ENCODE data around the gene MCOLN3. TPM values are rescaled to one million over a fixed set of nuclear protein-coding genes. Genes with fewer than 3 reads are reported as not detected.

MCOLN3 gene
- total RNA-seq, 1 experiment from 2014 or later = 0.70 TPM

DNA sequence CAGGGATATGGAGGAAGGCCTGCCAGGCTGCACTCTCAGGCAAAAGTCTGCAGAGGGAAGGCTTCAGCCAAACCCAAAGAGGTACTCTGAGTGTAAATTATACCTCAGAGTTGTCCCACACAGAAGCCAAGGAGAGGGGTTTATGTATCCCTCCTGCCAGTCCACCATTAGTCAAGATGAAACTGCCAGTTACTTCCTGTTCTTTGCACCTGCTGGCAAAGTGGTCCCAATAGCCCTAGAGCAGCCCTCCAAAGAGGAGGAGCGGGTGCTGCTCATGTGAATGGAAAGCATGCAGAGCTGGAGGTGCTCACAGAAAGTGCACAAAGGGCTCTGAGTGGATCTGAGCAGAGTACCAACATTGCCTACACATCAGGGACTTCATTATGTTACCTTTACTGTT, 37.1 kb upstream of the MCOLN3 start:
- Mint-ChIP-seq H3K36me3 (ENCODE audit: insufficient read depth, unreplicated experiment) (peaks cover 5% of the 10 kb centered on the region), H3K27me3 (ENCODE audit: insufficient read depth, unreplicated experiment) (no peaks in the 10 kb centered on the region), H3K4me1 (ENCODE audit: insufficient read depth, unreplicated experiment) (no peaks in the 10 kb centered on the region), H3K4me3 (ENCODE audit: unreplicated experiment) (no peak overlapping the region), H3K9me3 (ENCODE audit: unreplicated experiment) (no peaks in the 10 kb centered on the region), H3K27ac (ENCODE audit: low read depth, unreplicated experiment) (no peak overlapping the region)
- ChIA-PET CTCF (interaction anchor here (1.7 kb wide), 1 partner anchor 24 kb away, joined by 6 read pairs; no protein-coding TSS in a partner anchor), POLR2A (no interaction called here)
- BruUV-seq (replicated peaks) = no TSS peak
- TF ChIP-seq, protein P1, sequence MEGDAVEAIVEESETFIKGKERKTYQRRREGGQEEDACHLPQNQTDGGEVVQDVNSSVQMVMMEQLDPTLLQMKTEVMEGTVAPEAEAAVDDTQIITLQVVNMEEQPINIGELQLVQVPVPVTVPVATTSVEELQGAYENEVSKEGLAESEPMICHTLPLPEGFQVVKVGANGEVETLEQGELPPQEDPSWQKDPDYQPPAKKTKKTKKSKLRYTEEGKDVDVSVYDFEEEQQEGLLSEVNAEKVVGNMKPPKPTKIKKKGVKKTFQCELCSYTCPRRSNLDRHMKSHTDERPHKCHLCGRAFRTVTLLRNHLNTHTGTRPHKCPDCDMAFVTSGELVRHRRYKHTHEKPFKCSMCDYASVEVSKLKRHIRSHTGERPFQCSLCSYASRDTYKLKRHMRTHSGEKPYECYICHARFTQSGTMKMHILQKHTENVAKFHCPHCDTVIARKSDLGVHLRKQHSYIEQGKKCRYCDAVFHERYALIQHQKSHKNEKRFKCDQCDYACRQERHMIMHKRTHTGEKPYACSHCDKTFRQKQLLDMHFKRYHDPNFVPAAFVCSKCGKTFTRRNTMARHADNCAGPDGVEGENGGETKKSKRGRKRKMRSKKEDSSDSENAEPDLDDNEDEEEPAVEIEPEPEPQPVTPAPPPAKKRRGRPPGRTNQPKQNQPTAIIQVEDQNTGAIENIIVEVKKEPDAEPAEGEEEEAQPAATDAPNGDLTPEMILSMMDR (IDR thresholded peaks at IDR 0.05; ENCODE audit: unreplicated experiment) = no peak
- DNase-seq (ENCODE audit: unreplicated experiment) = no peak
- intact Hi-C loops (cut with micrococcal nuclease) = no loop called here

DNA sequence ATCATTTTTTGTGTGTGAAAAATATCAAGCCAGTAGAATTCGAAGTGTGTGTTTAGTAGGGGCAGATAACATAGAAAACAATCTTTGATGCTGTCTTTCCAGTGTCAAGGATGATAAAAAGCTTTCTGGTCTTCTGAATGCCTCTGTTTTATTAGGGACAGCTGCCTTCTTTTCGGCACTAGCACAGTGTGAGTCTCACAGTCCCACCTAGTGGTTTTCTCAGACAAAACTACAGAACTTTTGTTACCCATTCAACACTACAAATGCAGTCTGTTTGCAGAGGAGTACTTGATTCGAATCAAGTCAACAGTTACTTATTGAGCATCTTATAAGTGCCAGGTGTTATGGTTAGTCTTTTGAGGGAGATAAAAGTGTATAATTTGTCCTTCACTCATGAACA, 30.6 kb upstream of the MCOLN3 start:
- Mint-ChIP-seq H3K27ac (ENCODE audit: low read depth, unreplicated experiment) (no peak overlapping the region), H3K4me1 (ENCODE audit: insufficient read depth, unreplicated experiment) (no peaks in the 10 kb centered on the region), H3K36me3 (ENCODE audit: insufficient read depth, unreplicated experiment) (peaks cover 5% of the 10 kb centered on the region), H3K9me3 (ENCODE audit: unreplicated experiment) (peaks cover 9% of the 10 kb centered on the region), H3K4me3 (ENCODE audit: unreplicated experiment) (no peak overlapping the region), H3K27me3 (ENCODE audit: insufficient read depth, unreplicated experiment) (no peaks in the 10 kb centered on the region)
- DNase-seq (ENCODE audit: unreplicated experiment) = peak; percentile 25
- ChIA-PET POLR2A (no interaction called here), CTCF (interaction anchor here (1.3 to 1.4 kb wide), 2 partner anchors 31 to 176 kb away, joined by 3 to 4 read pairs; no protein-coding TSS in a partner anchor)
- BruUV-seq (replicated peaks) = no TSS peak
- TF ChIP-seq, protein P1 (IDR thresholded peaks at IDR 0.05; ENCODE audit: unreplicated experiment) = no peak
- intact Hi-C loops (cut with micrococcal nuclease) = loop anchor here (2.0 kb wide), 1 partner anchor 134 kb away; no protein-coding TSS in a partner anchor

DNA sequence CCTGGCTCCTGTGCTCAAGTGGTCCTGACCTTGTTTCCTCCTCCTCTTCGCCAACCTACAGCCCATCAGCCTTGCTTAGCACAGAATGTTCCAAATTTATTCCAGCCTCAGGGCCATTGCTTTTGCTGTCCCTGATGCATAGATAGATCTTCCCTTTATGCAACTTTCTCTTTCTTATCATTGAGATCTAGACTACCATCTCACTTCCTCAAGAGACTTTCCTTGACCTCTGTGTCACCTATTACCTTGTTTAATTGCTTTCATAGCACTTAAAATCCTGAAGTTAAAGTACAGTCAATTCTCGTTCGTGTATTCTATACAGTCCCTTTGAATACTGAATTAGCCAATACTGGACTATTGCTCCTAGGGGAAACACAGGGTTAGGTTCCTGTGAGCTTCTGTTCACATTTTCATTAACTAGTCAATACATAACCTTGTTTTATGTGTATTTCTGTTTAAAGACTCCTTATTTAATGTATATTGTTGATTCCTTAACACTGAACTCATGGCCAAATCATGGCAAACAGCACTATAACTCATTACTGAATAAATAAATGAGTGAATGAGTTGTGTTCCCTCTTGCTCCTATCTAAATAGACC, 26.2 kb upstream of the MCOLN3 start:
- POLR2A ChIA-PET = interaction anchor here (1.7 kb wide), 1 partner anchor 185 kb away, joined by 6 read pairs; the partner anchor contains the start of gene C1orf52
- CTCF ChIA-PET = no interaction called here
- BruUV-seq (replicated peaks) = no TSS peak
- DNase-seq (ENCODE audit: unreplicated experiment) = no peak
- Mint-ChIP-seq H3K27ac (ENCODE audit: low read depth, unreplicated experiment) (no peak overlapping the region), H3K4me1 (ENCODE audit: insufficient read depth, unreplicated experiment) (no peaks in the 10 kb centered on the region), H3K4me3 (ENCODE audit: unreplicated experiment) (no peak overlapping the region), H3K27me3 (ENCODE audit: insufficient read depth, unreplicated experiment) (no peaks in the 10 kb centered on the region), H3K9me3 (ENCODE audit: unreplicated experiment) (peaks cover 9% of the 10 kb centered on the region), H3K36me3 (ENCODE audit: insufficient read depth, unreplicated experiment) (no peaks in the 10 kb centered on the region)
- intact Hi-C loops (cut with micrococcal nuclease) = no loop called here
- TF ChIP-seq, protein P1 (IDR thresholded peaks at IDR 0.05; ENCODE audit: unreplicated experiment) = no peak

DNA sequence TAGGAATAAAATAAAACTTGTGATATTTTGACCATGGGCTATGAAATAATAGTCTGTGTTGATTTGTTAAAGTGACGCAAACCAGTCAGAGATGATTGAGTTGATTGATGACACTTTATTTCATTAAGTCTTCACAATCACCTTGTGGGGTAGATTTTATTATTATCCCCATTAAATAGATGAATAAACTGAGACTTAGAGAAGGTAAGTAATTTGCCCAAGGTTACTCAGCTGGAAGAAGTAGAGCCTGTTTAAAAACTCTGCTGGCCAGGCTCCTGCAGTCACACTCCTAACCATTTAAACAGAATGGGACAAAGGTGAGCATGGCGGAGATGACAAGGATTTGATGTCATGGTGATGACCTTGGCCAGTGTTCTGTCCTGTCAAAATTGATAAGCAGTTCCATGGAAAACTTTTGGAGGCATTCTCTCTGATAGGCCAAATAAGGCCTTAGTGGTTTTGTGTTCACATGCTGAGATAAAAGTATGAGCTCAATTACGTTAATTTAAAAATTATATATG, 22.7 kb upstream of the MCOLN3 start:
- ChIA-PET POLR2A (no interaction called here), CTCF (interaction anchor here (0.6 to 0.8 kb wide), 2 partner anchors 126 to 629 kb away, joined by 3 to 4 read pairs; no protein-coding TSS in a partner anchor)
- TF ChIP-seq, protein P1 (IDR thresholded peaks at IDR 0.05; ENCODE audit: unreplicated experiment) = no peak
- intact Hi-C loops (cut with micrococcal nuclease) = no loop called here
- Mint-ChIP-seq H3K4me1 (ENCODE audit: insufficient read depth, unreplicated experiment) (no peaks in the 10 kb centered on the region), H3K9me3 (ENCODE audit: unreplicated experiment) (peaks cover 9% of the 10 kb centered on the region), H3K27me3 (ENCODE audit: insufficient read depth, unreplicated experiment) (no peaks in the 10 kb centered on the region), H3K27ac (ENCODE audit: low read depth, unreplicated experiment) (no peak overlapping the region), H3K36me3 (ENCODE audit: insufficient read depth, unreplicated experiment) (no peaks in the 10 kb centered on the region), H3K4me3 (ENCODE audit: unreplicated experiment) (no peak overlapping the region)
- no peak for DNase-seq (ENCODE audit: unreplicated experiment)
- BruUV-seq (replicated peaks) = no TSS peak

All from MCF 10A (cell line).